Measurements from ENCODE around the gene MAZ. TPM values are rescaled to one million over a fixed set of nuclear protein-coding genes. Genes with fewer than 3 reads are reported as not detected.

The MAZ gene
- polyA plus RNA-seq, 1 of the 3 experiments (the other 2 are of a cell fraction), result 163 TPM

DNA sequence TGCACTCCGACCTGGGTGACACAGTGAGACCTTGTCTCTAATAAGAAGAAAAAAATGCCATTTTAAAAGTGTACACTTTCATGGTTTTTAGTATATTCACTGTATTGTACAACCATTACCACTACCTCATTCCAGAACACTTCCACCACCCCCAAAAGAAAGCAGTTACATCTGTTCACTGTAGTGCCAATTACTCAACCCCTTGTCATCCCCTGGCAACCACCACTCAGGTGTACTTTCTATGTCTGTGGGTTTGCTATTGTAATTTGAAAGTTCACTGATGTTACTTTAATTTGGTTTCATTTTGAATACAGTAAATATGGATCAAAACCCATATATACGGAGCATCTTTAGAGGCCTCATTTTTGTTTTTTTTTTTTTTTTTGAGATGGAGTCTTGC is 22.2 kb upstream of the MAZ start:
- Histone ChIP-seq H3K4me1 (ENCODE audit: control insufficient read depth in 1 of 2, insufficient read depth in 2 of 2, low read depth in 1 of 2, low read length in 1 of 2) (no peaks in the 10 kb centered on the region), H3K9me3 (no peaks in the 10 kb centered on the region), H3K27ac (ENCODE audit: low read depth in 2 of 2, low read length in 1 of 2) (no peak overlapping the region), H3K4me2 (no peak overlapping the region), H4K20me1 (ENCODE audit: insufficient read depth) (no peaks in the 10 kb centered on the region), H3K27me3 (ENCODE audit: insufficient read depth) (no peaks in the 10 kb centered on the region; the same call in 1 of the 2 replicates), H3K9me2 (no peaks in the 10 kb centered on the region), H3K9ac (no peak overlapping the region), H3F3A (replicated peaks; ENCODE audit: insufficient read depth) (no peaks in the 10 kb centered on the region), H2AFZ (ENCODE audit: low read depth) (no peak overlapping the region), H3K4me3 (ENCODE audit: low read depth in 2 of 2, low read length in 1 of 2) (no peak overlapping the region), H3K36me3 (replicated peaks in 1 of 2; ENCODE audit: control insufficient read depth in 1 of 2, insufficient read depth in 2 of 2, low read length in 1 of 2) (no peaks in the 10 kb centered on the region), H3K79me2 (ENCODE audit: insufficient read depth) (no peaks in the 10 kb centered on the region)
- no peak for TF ChIP-seq POLR2AphosphoS5 (IDR thresholded peaks at IDR 0.05; ENCODE audit: low read depth, low read length)
- no peak for TF ChIP-seq MXI1 (IDR thresholded peaks at IDR 0.05; ENCODE audit: low read depth, low read length)
- TF ChIP-seq, protein P1, sequence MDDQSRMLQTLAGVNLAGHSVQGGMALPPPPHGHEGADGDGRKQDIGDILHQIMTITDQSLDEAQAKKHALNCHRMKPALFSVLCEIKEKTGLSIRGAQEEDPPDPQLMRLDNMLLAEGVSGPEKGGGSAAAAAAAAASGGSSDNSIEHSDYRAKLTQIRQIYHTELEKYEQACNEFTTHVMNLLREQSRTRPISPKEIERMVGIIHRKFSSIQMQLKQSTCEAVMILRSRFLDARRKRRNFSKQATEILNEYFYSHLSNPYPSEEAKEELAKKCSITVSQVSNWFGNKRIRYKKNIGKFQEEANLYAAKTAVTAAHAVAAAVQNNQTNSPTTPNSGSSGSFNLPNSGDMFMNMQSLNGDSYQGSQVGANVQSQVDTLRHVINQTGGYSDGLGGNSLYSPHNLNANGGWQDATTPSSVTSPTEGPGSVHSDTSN (IDR thresholded peaks at IDR 0.05), result no peak
- no peak for TF ChIP-seq FOSL2 (IDR thresholded peaks at IDR 0.05; ENCODE audit: borderline replicate concordance, low read depth)
- no peak for TF ChIP-seq JUND (IDR thresholded peaks at IDR 0.05)
- no peak for TF ChIP-seq EP300 (IDR thresholded peaks at IDR 0.05; ENCODE audit: borderline replicate concordance in 1 of 2, low read depth in 1 of 2, low read length in 1 of 2)
- TF ChIP-seq ZBTB33 (IDR thresholded peaks at IDR 0.05; ENCODE audit: borderline replicate concordance, low read depth), result no peak
- TF ChIP-seq RCOR1 (IDR thresholded peaks at IDR 0.05; ENCODE audit: low read length), result no peak
- no peak for TF ChIP-seq USF2 (IDR thresholded peaks at IDR 0.05; ENCODE audit: borderline replicate concordance, low read depth, low read length)
- TF ChIP-seq ELF1 (IDR thresholded peaks at IDR 0.05), result no peak
- TF ChIP-seq RAD21 (IDR thresholded peaks at IDR 0.05; ENCODE audit: low read length), result no peak
- ChIA-PET POLR2A (no interaction called here), CTCF (interaction anchor here (1.2 kb wide), 1 partner anchor 9 kb away, joined by 3 read pairs; no protein-coding TSS in a partner anchor)
- DNase-seq, result no peak
- WGBS (ENCODE audit: low lambda C conversion rate), result 79% methylated on average over 2 of the region's 2 CpGs

- Histone ChIP-seq H3F3A (replicated peaks; ENCODE audit: insufficient read depth) (no peaks in the 10 kb centered on the region), H3K79me2 (ENCODE audit: insufficient read depth) (no peaks in the 10 kb centered on the region), H3K4me1 (ENCODE audit: control insufficient read depth in 1 of 2, insufficient read depth in 2 of 2, low read depth in 1 of 2, low read length in 1 of 2) (peaks cover 0 to 3% of the 10 kb centered on the region in 2 experiments; a peak in 1 of 4 replicates), H3K9me2 (no peaks in the 10 kb centered on the region), H4K20me1 (ENCODE audit: insufficient read depth) (no peaks in the 10 kb centered on the region), H3K4me3 (ENCODE audit: low read depth in 2 of 2, low read length in 1 of 2) (no peak overlapping the region; a peak in 1 of 4 replicates), H3K27me3 (ENCODE audit: insufficient read depth) (no peaks in the 10 kb centered on the region; the same call in 1 of the 2 replicates), H2AFZ (ENCODE audit: low read depth) (no peak overlapping the region), H3K4me2 (no peak overlapping the region), H3K9me3 (no peaks in the 10 kb centered on the region), H3K27ac (ENCODE audit: low read depth in 2 of 2, low read length in 1 of 2) (no peak overlapping the region), H3K9ac (no peak overlapping the region), H3K36me3 (replicated peaks in 1 of 2; ENCODE audit: control insufficient read depth in 1 of 2, insufficient read depth in 2 of 2, low read length in 1 of 2) (no peaks in the 10 kb centered on the region)
- POLR2A ChIA-PET, result no interaction called here
- CTCF ChIA-PET, result interaction anchor here (1.2 to 1.3 kb wide), 2 partner anchors 10 to 49 kb away, joined by 3 read pairs; no protein-coding TSS in a partner anchor
- 95% methylated on average over 32 of the region's 38 CpGs for WGBS (ENCODE audit: low lambda C conversion rate)
- no peak for DNase-seq
- TF ChIP-seq FOXM1 (IDR thresholded peaks at IDR 0.05; ENCODE audit: low read depth), result no peak
- TF ChIP-seq NFIC (IDR thresholded peaks at IDR 0.05; ENCODE audit: borderline replicate concordance), result no peak
- no peak for TF ChIP-seq MEF2A (IDR thresholded peaks at IDR 0.05; ENCODE audit: borderline replicate concordance, low read depth)
- no peak for TF ChIP-seq USF2 (IDR thresholded peaks at IDR 0.05; ENCODE audit: borderline replicate concordance, low read depth, low read length)
- no peak for TF ChIP-seq YY1 (IDR thresholded peaks at IDR 0.05; ENCODE audit: low read depth)
- TF ChIP-seq MXI1 (IDR thresholded peaks at IDR 0.05; ENCODE audit: low read depth, low read length), result no peak
- TF ChIP-seq RAD21 (IDR thresholded peaks at IDR 0.05; ENCODE audit: low read length), result no peak
- no peak for TF ChIP-seq TEAD4 (IDR thresholded peaks at IDR 0.05; ENCODE audit: borderline replicate concordance, insufficient read depth)
- no peak for TF ChIP-seq SMC3 (IDR thresholded peaks at IDR 0.05; ENCODE audit: low read depth, low read length)
- TF ChIP-seq EP300 (IDR thresholded peaks at IDR 0.05; ENCODE audit: borderline replicate concordance in 1 of 2, low read depth in 1 of 2, low read length in 1 of 2), result no peak
- TF ChIP-seq USF1 (IDR thresholded peaks at IDR 0.05; ENCODE audit: borderline replicate concordance, low read depth), result no peak
These were observed 21.3 kb upstream of the MAZ start for GRCh38 chr16:29784901-29785500.
